Esophagus muscularis mucosa (tissue), 4 donors: ENCODE measurements around the gene PHACTR1.

Experiments
- CTCF ChIP-seq, 3 experiments: fragments of 200-600 bp in 2 of 3; fragments of 450-650 bp in 1 of 3; sonication (generic) in 2 of 3; IDR thresholded peaks; one replicate each; pipeline ENCODE4 v1.5.1; 2017 to 2019; ENCODE audit warnings: antibody characterized with exemption in 3 of 3, mild to moderate bottlenecking in 2 of 3, moderate library complexity in 1 of 3
- EP300 ChIP-seq: sonication (generic); formaldehyde crosslinking; IDR thresholded peaks from one replicate; pipeline ENCODE4 v1.6.1; 2017; ENCODE audit warnings: antibody characterized with exemption
- POLR2A ChIP-seq: fragments of 450-650 bp; IDR thresholded peaks from one replicate; pipeline ENCODE4 v1.6.1; 2017; ENCODE audit warnings: antibody characterized with exemption, moderate library complexity, mild to moderate bottlenecking, low read depth
- POLR2AphosphoS5 ChIP-seq, 2 donors: sonication (generic); formaldehyde crosslinking; IDR thresholded peaks; one replicate each; pipeline ENCODE4 v1.6.1; 2017; ENCODE audit warnings: antibody characterized with exemption in 2 of 2

GRCh38 chr6:13165502-13166172 lies 449.1 kb downstream of the PHACTR1 start:
- TF ChIP-seq POLR2AphosphoS5 (IDR thresholded peaks at IDR 0.05) (no peak), CTCF (IDR thresholded peaks at IDR 0.05) (no peak), EP300 (no peak), POLR2A (no peak)
